Keratinocyte (primary cell): ENCODE data around the gene TAF10. TPM values are rescaled to one million over a fixed set of nuclear protein-coding genes. Genes with fewer than 3 reads are reported as not detected.

Source experiments
- DNase-seq: peaks from one replicate; pipeline ENCODE4 v3.0.0-alpha.2; 2011; ENCODE audit warnings: low read depth, missing footprints, low spot score
- FAIRE-seq: peaks from 2 replicates; lab custom pipeline; 2011; peaks lifted over from hg19 to GRCh38; lab: Jason Lieb, UNC
- H2AFZ ChIP-seq: 2 replicates; pipeline ENCODE4 v1.6.0; 2012; ENCODE audit warnings: low read length, control low read depth, inconsistent platforms; ENCODE audit not compliant: control insufficient read depth
- H3K27ac ChIP-seq: 2 replicates; pipeline ENCODE4 v1.5.1; 2011; ENCODE audit warnings: low read length; ENCODE audit not compliant: control insufficient read depth, insufficient read depth
- H3K27me3 ChIP-seq: 3 replicates; pipeline ENCODE4 v1.6.0; 2011; ENCODE audit warnings: low read length; ENCODE audit not compliant: control insufficient read depth, insufficient read depth; ENCODE audit errors: extremely low read depth
- H3K36me3 ChIP-seq, 2 experiments: 2 replicates in 1 of 2; 3 replicates in 1 of 2; pipeline ENCODE4 v1.5.1; 2011; ENCODE audit warnings: low read length in 2 of 2, mild to moderate bottlenecking in 1 of 2; ENCODE audit not compliant: control insufficient read depth in 2 of 2, insufficient read depth in 2 of 2; ENCODE audit errors: extremely low read depth in 1 of 2
- H3K4me1 ChIP-seq: 3 replicates; pipeline ENCODE4 v1.5.1; 2011; ENCODE audit warnings: low read length; ENCODE audit not compliant: control insufficient read depth, insufficient read depth; ENCODE audit errors: extremely low read depth
- H3K4me2 ChIP-seq: 3 replicates; pipeline ENCODE4 v1.6.0; 2011; ENCODE audit warnings: low read depth, low read length; ENCODE audit not compliant: control insufficient read depth, insufficient read depth; ENCODE audit errors: extremely low read depth
- H3K4me3 ChIP-seq, 3 experiments: fragments of 200-600 bp in 1 of 3; sonication (generic) in 1 of 3; 2 replicates in 2 of 3; 3 replicates in 1 of 3; pipeline ENCODE4 v1.5.1; 2011 to 2016; ENCODE audit warnings: low read length in 3 of 3, mild to moderate bottlenecking in 3 of 3, control low read depth in 2 of 3, inconsistent platforms in 1 of 3, low read depth in 1 of 3, mixed read lengths in 1 of 3, mixed run types in 1 of 3, moderate library complexity in 1 of 3; ENCODE audit not compliant: control insufficient read depth in 2 of 3, insufficient read depth in 2 of 3; ENCODE audit errors: extremely low read depth in 1 of 3
- H3K79me2 ChIP-seq: 2 replicates; pipeline ENCODE4 v1.6.0; 2012; ENCODE audit warnings: low read length; ENCODE audit not compliant: control insufficient read depth, insufficient read depth
- H3K9ac ChIP-seq: 3 replicates; pipeline ENCODE4 v1.6.0; 2011; ENCODE audit warnings: low read length; ENCODE audit not compliant: control insufficient read depth, insufficient read depth; ENCODE audit errors: extremely low read depth
- H3K9me1 ChIP-seq: 3 replicates; pipeline ENCODE4 v1.6.0; 2011; ENCODE audit warnings: low read length; ENCODE audit not compliant: control insufficient read depth, insufficient read depth; ENCODE audit errors: extremely low read depth
- H3K9me3 ChIP-seq: 2 replicates; pipeline ENCODE4 v1.5.1; 2012; ENCODE audit warnings: low read depth, low read length; ENCODE audit not compliant: control insufficient read depth
- H4K20me1 ChIP-seq: 3 replicates; pipeline ENCODE4 v1.6.0; 2011; ENCODE audit warnings: low read length; ENCODE audit not compliant: control insufficient read depth, insufficient read depth; ENCODE audit errors: extremely low read depth
- EZH2 ChIP-seq: IDR thresholded peaks from one replicate; pipeline ENCODE4 v1.6.1; 2012; ENCODE audit warnings: inconsistent platforms, mild to moderate bottlenecking, low read length, moderate library complexity
- dilution Hi-C: fragments of 300-500 bp; cut with MboI; formaldehyde crosslinking; loops from one replicate; pipeline ENCODE4 v1.7.0; 2020; ENCODE audit warnings: low sequenced_read_pairs; ENCODE audit not compliant: extremely low pct_ligation_motif_present
- polyA plus RNA-seq, 5 experiments: library from polyadenylated mRNA; depleted of rRNA in 3 of 5; stranded (reverse) in 3 of 5; stranded (forward) in 1 of 5; unstranded in 1 of 5; fragments of >200 nt; gene quantifications; 1 replicate in 1 of 5; 2 replicates in 3 of 5; 3 replicates in 1 of 5; pipeline versions ENCODE4 v1.2.1 to v1.2.3, GENCODE V29; 2011 to 2012; ENCODE audit warnings: missing spikeins in 2 of 5, low read depth in 1 of 5, low replicate concordance in 1 of 5
- TF ChIP-seq, protein P1 (sequence below), 3 experiments: IDR thresholded peaks in 1 of 3; conservative IDR thresholded peaks in 1 of 3; optimal IDR thresholded peaks in 1 of 3; 2 replicates in 2 of 3; 3 replicates in 1 of 3; pipeline versions ENCODE3 to v1.5.1; 2011; ENCODE audit warnings: low read length in 3 of 3, mild to moderate bottlenecking in 3 of 3, moderate library complexity in 2 of 3, control low read depth in 1 of 3, inconsistent platforms in 1 of 3; ENCODE audit not compliant: insufficient read depth in 2 of 3; ENCODE audit errors: extremely low read depth in 1 of 3

The TAF10 gene
- polyA plus RNA-seq, 1 donor (not counting 4 experiments of a cell fraction or from before 2014, with no cell fraction given), result 165 TPM

DNA sequence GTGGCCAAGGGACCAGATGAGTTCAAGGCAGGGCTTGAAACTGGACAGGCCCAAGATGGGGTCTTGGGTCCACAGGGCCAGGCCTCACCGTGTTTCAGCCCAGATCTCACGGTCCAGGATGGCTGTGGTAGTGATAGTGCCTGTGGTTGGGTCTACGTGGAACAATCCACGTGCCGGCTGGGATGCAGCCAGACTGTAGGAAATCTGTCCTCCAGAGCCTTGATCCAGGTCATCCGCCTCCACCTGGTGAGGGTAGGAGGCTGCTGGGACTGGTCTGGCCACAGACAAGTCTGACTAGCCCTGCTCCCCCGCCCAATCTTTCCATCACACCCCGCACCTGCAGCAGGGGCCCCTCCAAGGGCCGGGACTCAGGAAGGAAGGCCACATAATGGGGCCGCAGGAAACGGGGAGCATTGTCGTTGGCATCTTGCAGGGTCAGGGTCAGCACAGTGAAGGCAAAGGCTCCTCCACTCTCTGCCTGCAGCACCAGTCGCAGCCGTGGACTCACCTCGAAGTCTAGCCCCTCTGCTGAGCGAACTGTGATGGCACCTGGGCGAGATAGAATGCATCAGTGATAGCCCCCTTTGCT, 13.9 kb upstream of the TAF10 start:
- Histone ChIP-seq H3K9ac (no peak overlapping the region), H3K36me3 (no peaks in the 10 kb centered on the region), H3K4me1 (no peaks in the 10 kb centered on the region), H3K27ac (no peak overlapping the region), H3K4me2 (no peak overlapping the region), H3K9me1 (no peaks in the 10 kb centered on the region), H2AFZ (no peak overlapping the region), H3K79me2 (no peaks in the 10 kb centered on the region), H3K27me3 (peaks cover 32% of the 10 kb centered on the region), H3K4me3 (no peak overlapping the region), H3K9me3 (no peaks in the 10 kb centered on the region), H4K20me1 (no peaks in the 10 kb centered on the region)
- no peak for FAIRE-seq
- DNase-seq, result no peak
- dilution Hi-C loops, result no loop called here
- TF ChIP-seq, protein P1, sequence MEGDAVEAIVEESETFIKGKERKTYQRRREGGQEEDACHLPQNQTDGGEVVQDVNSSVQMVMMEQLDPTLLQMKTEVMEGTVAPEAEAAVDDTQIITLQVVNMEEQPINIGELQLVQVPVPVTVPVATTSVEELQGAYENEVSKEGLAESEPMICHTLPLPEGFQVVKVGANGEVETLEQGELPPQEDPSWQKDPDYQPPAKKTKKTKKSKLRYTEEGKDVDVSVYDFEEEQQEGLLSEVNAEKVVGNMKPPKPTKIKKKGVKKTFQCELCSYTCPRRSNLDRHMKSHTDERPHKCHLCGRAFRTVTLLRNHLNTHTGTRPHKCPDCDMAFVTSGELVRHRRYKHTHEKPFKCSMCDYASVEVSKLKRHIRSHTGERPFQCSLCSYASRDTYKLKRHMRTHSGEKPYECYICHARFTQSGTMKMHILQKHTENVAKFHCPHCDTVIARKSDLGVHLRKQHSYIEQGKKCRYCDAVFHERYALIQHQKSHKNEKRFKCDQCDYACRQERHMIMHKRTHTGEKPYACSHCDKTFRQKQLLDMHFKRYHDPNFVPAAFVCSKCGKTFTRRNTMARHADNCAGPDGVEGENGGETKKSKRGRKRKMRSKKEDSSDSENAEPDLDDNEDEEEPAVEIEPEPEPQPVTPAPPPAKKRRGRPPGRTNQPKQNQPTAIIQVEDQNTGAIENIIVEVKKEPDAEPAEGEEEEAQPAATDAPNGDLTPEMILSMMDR (optimal IDR thresholded peaks at IDR 0.05 in 1 of 3, IDR thresholded peaks at IDR 0.05 in 1 of 3, conservative IDR thresholded peaks at IDR 0.05 in 1 of 3; ENCODE audit: extremely low read depth in 1 of 3, insufficient read depth in 2 of 3, low read length in 3 of 3), result no peak
- TF ChIP-seq EZH2, result no peak

DNA sequence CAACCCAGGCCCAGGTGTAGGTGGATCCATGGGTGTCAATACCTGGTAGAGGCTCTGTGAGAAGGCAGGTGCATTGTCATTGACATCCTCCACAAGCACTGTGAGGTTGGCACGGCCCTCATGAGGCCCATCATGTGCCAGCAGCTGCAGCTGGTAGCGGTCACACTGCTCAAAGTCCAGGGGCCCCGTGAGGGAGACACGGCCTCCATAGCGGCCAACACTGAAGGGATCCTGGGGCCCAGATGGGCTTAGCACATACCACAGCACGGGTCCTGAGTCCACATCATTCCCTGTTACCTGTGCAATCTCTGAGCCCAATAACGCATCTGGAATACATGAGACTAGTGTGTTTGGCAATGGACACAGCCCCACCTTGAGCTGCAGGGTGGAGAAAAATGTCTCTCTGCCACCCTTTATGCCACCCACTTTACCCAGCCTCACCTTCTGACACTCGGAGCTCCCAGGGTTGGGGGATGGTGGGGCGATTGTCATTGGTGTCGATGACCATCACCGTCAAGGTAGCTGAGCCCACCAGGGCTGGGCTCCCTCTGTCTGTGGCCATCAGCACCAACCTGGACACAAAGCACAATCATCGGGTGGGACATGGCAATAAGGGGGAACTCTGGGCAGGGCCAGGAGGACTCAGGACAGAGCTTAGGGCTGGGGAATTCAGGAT, 13.3 kb upstream of the TAF10 start:
- Histone ChIP-seq H3K27ac (no peak overlapping the region), H3K4me1 (no peaks in the 10 kb centered on the region), H3K9me3 (no peaks in the 10 kb centered on the region), H4K20me1 (no peaks in the 10 kb centered on the region), H3K4me2 (no peak overlapping the region), H2AFZ (no peak overlapping the region), H3K9ac (no peak overlapping the region), H3K27me3 (peaks cover 26% of the 10 kb centered on the region), H3K9me1 (no peaks in the 10 kb centered on the region), H3K79me2 (no peaks in the 10 kb centered on the region), H3K4me3 (no peak overlapping the region), H3K36me3 (no peaks in the 10 kb centered on the region)
- DNase-seq, result no peak
- no peak for TF ChIP-seq EZH2
- TF ChIP-seq, protein P1 (optimal IDR thresholded peaks at IDR 0.05 in 1 of 3, IDR thresholded peaks at IDR 0.05 in 1 of 3, conservative IDR thresholded peaks at IDR 0.05 in 1 of 3; ENCODE audit: extremely low read depth in 1 of 3, insufficient read depth in 2 of 3, low read length in 3 of 3), result no peak
- FAIRE-seq, result no peak
- dilution Hi-C loops, result no loop called here
